ENCODE data around the gene TMEM234. TPM values are rescaled to one million over a fixed set of nuclear protein-coding genes. Genes with fewer than 3 reads are reported as not detected.
"Not testable (repeated sequence)": the region's sequence is repeated elsewhere in the genome, so short reads cannot be mapped to it uniquely, and the experiment has no call there.

Gene TMEM234
- polyA plus RNA-seq: 22.0 TPM
- long read RNA-seq, donor 1, partial matches to known transcripts: 33 of 72 reads
- long read RNA-seq, donor 1, other reads (novel, unspliced or antisense): 35 of 72 reads
- long read RNA-seq, donor 2, partial matches to known transcripts: 153 of 265 reads
- long read RNA-seq, donor 2, other reads (novel, unspliced or antisense): 107 of 265 reads
- long read RNA-seq, donor 3: 0 reads
- long read RNA-seq, donor 4: 0 reads
- long read RNA-seq, donor 5, partial matches to known transcripts: 0 of 4 reads
- long read RNA-seq, donor 5, other reads (novel, unspliced or antisense): 0 of 4 reads
- long read RNA-seq, donor 6, partial matches to known transcripts: 0 of 5 reads
- long read RNA-seq, donor 6, other reads (novel, unspliced or antisense): 0 of 5 reads
- long read RNA-seq, donor 7, partial matches to known transcripts: 0 of 2 reads
- long read RNA-seq, donor 7, other reads (novel, unspliced or antisense): 0 of 2 reads
- long read RNA-seq, donor 8, transcript TMEM234-201 (5 exons, 1,082 nt): major isoform, 5 of 370 reads
- long read RNA-seq, donor 8, partial matches to known transcripts: 281 of 370 reads
- long read RNA-seq, donor 8, other reads (novel, unspliced or antisense): 83 of 370 reads
- long read RNA-seq, donor 9, partial matches to known transcripts: 0 of 4 reads
- long read RNA-seq, donor 9, other reads (novel, unspliced or antisense): 0 of 4 reads
- long read RNA-seq, donor 10, partial matches to known transcripts: 91 of 180 reads
- long read RNA-seq, donor 10, other reads (novel, unspliced or antisense): 84 of 180 reads
- long read RNA-seq, donor 11, partial matches to known transcripts: 0 of 3 reads
- long read RNA-seq, donor 11, other reads (novel, unspliced or antisense): 0 of 3 reads

DNA sequence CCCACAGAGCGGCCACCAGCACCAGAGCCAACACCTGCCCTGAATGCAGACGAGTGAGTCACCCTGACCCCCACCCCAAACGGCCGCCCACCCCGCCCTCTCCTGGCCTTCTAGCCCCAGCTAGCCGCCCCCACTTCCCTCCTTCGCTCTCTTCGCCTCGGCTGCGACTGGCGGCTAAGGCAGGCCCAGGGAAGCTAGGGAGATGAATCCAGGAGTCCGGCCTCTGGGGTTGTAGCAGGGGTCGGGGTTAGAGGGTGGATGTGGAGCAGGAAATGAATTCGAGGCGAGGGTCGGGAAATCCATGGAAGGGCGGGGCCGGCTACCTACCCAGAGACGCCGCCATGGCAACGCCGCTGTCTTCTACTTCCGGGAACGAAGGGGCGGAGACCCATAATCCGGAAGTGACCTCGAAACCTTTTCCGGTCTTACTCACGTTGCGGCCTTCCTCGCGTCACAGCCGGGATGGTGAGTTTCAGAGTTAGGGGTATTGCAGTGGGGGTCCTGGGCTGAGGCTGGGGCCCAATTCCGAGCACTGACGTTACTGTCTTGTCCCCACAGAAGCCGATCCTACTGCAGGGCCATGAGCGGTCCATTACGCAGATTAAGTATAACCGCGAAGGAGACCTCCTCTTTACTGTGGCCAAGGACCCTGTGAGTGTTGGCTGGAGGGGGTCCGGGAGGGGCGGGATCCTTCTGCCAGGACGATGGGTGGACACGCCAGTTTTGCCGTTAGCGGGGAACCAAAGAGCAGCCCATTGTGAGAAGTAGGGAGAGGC lies at the start of gene TMEM234, which contains the start of gene EIF3I:
TSS of gene TMEM234 (minus strand) at position 374 of the 776 bp plus-strand sequence. CDS start at position 343, 31 bp downstream.
TSS of gene EIF3I (plus strand) at position 428 of the 776 bp plus-strand sequence. CDS start at position 463, 35 bp downstream.
- DNase-seq: peak; percentile 91 to 93
- Histone ChIP-seq H3K9me3 (ENCODE audit: control insufficient read depth, low read depth, low read length) (no peaks in the 10 kb centered on the region), H3K4me1 (ENCODE audit: control insufficient read depth, insufficient read depth, low read length) (peaks cover 19% of the 10 kb centered on the region), H3K4me3 (ENCODE audit: low read length) (peak within 1 kb of the TSS; percentile 98), H3K36me3 (ENCODE audit: control insufficient read depth, insufficient read depth, low read length) (peaks cover 39% of the 10 kb centered on the region), H3K27ac (ENCODE audit: low read length) (peak within 1 kb of the TSS; percentile 80), H3K27me3 (ENCODE audit: control insufficient read depth, insufficient read depth, low read length) (no peaks in the 10 kb centered on the region)
- WGBS (ENCODE audit: insufficient coverage, low lambda C conversion rate): no CpG with 5 or more reads among the region's 46 CpGs

DNA sequence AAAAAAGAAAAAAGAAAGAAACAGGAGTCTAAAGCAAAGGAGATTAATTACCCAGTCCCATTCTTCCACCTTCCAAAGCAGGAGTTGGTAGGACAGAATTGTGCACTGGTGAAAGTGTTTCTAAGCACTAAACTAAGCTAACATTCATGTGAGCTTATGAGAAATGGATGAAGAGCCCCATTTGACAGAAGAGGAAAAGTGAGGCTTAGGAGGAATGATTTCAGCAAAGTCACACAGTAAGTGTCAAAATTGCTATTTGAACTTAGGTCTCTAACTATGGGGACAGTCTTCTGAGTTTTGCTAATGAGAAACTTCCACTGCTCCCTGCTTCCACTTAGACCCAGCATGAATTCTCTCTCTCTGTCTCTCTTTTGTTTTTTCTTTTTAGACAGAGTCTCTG lies 47.6 kb upstream of the TMEM234 start:
- no peak overlapping the region for H3K27ac ChIP-seq (ENCODE audit: low read length)
- H3K4me1 ChIP-seq (ENCODE audit: control insufficient read depth, insufficient read depth, low read length): no peaks in the 10 kb centered on the region
- DNase-seq: no peak
- H3K27me3 ChIP-seq (ENCODE audit: control insufficient read depth, insufficient read depth, low read length): peaks cover 13% of the 10 kb centered on the region
- no peak overlapping the region for H3K4me3 ChIP-seq (ENCODE audit: low read length)
- no peaks in the 10 kb centered on the region for H3K36me3 ChIP-seq (ENCODE audit: control insufficient read depth, insufficient read depth, low read length)
- H3K9me3 ChIP-seq (ENCODE audit: control insufficient read depth, low read depth, low read length): no peaks in the 10 kb centered on the region

DNA sequence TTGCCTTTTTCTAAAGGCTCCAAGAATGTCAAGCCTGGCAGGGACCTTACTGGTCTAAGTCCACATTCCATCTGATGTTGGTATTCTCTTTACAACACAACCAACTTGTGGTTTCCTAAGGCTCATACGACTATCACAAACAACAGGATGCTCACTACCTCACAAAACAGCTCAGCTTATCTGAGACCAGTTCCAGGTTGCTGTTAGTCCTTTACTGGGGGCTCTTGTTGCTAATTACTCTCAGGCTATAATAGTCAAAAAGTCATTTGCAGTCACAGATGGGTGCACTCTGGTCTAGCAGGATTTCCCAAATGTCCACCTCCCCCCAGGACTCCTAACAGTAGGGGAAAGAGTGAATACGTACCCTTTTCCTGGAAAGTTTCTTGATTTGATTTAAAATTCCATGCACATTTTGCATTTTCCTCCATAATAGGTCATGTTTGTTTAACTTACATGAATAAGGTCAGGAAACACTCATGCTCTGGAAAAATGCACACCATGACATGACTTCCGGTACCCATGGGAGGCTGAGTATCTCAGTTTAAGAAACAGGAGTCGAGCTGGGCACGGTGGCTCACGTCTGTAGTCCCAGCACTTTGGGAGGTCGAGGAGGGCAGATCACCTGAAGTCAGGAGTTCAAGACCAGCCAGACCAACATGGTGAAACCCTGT lies 44.9 kb upstream of the TMEM234 start:
- Histone ChIP-seq H3K27ac (ENCODE audit: low read length) (no peak overlapping the region), H3K36me3 (ENCODE audit: control insufficient read depth, insufficient read depth, low read length) (no peaks in the 10 kb centered on the region), H3K4me3 (ENCODE audit: low read length) (no peak overlapping the region), H3K4me1 (ENCODE audit: control insufficient read depth, insufficient read depth, low read length) (no peaks in the 10 kb centered on the region), H3K9me3 (ENCODE audit: control insufficient read depth, low read depth, low read length) (no peaks in the 10 kb centered on the region), H3K27me3 (ENCODE audit: control insufficient read depth, insufficient read depth, low read length) (no peaks in the 10 kb centered on the region)
- DNase-seq: peak in 1 of 2 donors; percentile 39
- no CpG with 5 or more reads among the region's 7 CpGs for WGBS (ENCODE audit: insufficient coverage, low lambda C conversion rate)

DNA sequence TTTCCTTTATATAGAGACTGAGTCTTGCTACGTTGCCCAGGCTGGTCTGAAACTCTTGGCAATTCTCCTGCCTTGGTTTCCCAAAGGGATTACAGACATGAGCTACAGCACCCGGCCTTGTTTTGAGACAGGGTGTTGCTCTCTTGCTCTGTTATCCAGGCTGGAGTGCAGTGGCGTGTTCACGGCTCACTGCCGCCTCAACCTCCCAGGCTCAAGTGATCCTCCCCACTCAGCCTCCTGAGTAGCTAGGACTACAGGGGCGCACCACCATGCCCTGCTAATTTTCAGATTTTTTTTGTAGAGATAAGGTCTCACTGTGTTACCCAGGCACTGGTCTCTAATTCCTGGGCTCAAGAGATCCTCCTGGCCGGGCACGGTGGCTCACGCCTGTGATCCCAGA lies 43.7 kb upstream of the TMEM234 start:
- DNase-seq: no peak
- Histone ChIP-seq H3K27me3 (ENCODE audit: control insufficient read depth, insufficient read depth, low read length) (no peaks in the 10 kb centered on the region), H3K9me3 (ENCODE audit: control insufficient read depth, low read depth, low read length) (no peaks in the 10 kb centered on the region), H3K4me3 (ENCODE audit: low read length) (no peak overlapping the region), H3K36me3 (ENCODE audit: control insufficient read depth, insufficient read depth, low read length) (no peaks in the 10 kb centered on the region), H3K27ac (ENCODE audit: low read length) (no peak overlapping the region), H3K4me1 (ENCODE audit: control insufficient read depth, insufficient read depth, low read length) (no peaks in the 10 kb centered on the region)
- WGBS (ENCODE audit: insufficient coverage, low lambda C conversion rate): no CpG with 5 or more reads among the region's 9 CpGs

DNA sequence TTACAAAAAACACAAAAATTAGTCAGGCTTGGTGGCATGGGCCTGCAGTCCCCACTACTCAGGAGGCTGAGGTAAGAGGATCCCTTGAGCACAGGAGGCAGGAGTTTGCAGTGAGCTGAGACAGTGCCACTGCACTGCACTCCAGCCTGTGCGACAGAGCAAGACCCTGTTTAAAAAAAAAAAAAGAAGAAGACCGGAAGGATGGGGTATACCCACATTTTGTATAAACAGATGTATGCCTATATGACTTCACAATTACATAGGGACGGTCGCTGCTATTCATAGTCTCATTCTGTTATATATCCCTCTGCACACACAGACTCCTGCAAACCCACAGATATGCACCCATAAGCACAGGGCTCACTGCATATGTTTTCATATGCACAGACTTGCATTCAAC lies 41.6 kb upstream of the TMEM234 start:
- WGBS (ENCODE audit: insufficient coverage, low lambda C conversion rate): no CpG with 5 or more reads among the region's 4 CpGs
- DNase-seq: no peak

DNA sequence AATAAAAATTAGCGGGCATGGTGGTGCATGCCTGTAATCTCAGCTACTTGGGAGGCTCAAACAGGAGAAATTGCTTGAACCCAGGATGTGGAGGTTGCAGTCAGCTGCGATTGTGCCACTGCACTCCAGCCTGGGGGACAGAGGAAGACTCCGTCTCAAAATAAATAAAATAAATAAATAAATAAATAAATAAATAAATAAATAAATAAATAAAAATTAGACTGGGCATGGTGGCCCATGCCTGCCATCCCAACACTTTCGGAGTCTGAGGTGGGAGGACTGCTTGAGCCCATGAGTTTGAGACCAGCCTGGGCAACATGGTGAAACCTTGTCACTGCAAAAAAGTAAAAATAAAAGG lies 41.1 kb upstream of the TMEM234 start:
- not testable (repeated sequence) for DNase-seq; H3K36me3 ChIP-seq (ENCODE audit: control insufficient read depth, insufficient read depth, low read length); H3K4me3 ChIP-seq (ENCODE audit: low read length); H3K27me3 ChIP-seq (ENCODE audit: control insufficient read depth, insufficient read depth, low read length); H3K4me1 ChIP-seq (ENCODE audit: control insufficient read depth, insufficient read depth, low read length); H3K27ac ChIP-seq (ENCODE audit: low read length); H3K9me3 ChIP-seq (ENCODE audit: control insufficient read depth, low read depth, low read length)
- WGBS (ENCODE audit: insufficient coverage, low lambda C conversion rate): 100% methylated on average over 2 of the region's 4 CpGs

More for the DNA sequence above, 41.6 kb upstream of the TMEM234 start:
- no peaks in the 10 kb centered on the region for H3K4me1 ChIP-seq (ENCODE audit: control insufficient read depth, insufficient read depth, low read length)
- H3K27ac ChIP-seq (ENCODE audit: low read length): no peak overlapping the region
- H3K9me3 ChIP-seq (ENCODE audit: control insufficient read depth, low read depth, low read length): no peaks in the 10 kb centered on the region
- H3K27me3 ChIP-seq (ENCODE audit: control insufficient read depth, insufficient read depth, low read length): no peaks in the 10 kb centered on the region
- no peak overlapping the region for H3K4me3 ChIP-seq (ENCODE audit: low read length)
- H3K36me3 ChIP-seq (ENCODE audit: control insufficient read depth, insufficient read depth, low read length): no peaks in the 10 kb centered on the region

DNA sequence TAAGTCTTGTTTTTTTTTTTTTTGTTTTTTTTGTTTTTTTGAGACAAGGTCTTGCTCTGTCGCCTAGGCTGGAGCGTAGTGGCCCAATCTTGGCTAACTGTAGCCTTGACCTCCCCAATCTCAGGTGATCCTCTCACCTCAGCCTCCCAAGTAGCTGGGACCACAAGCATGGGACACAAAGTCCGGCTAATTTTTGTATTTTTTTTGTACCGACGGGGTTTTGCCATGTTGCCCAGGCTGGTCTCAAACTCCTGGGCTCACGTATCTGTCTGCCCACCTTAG lies 35.0 kb upstream of the TMEM234 start:
- Histone ChIP-seq H3K4me1 (ENCODE audit: control insufficient read depth, insufficient read depth, low read length) (no peaks in the 10 kb centered on the region), H3K27me3 (ENCODE audit: control insufficient read depth, insufficient read depth, low read length) (no peaks in the 10 kb centered on the region), H3K27ac (ENCODE audit: low read length) (no peak overlapping the region), H3K36me3 (ENCODE audit: control insufficient read depth, insufficient read depth, low read length) (no peaks in the 10 kb centered on the region), H3K9me3 (ENCODE audit: control insufficient read depth, low read depth, low read length) (no peaks in the 10 kb centered on the region), H3K4me3 (ENCODE audit: low read length) (no peak overlapping the region)
- no peak for DNase-seq
- no CpG with 5 or more reads among the region's 6 CpGs for WGBS (ENCODE audit: insufficient coverage, low lambda C conversion rate)

DNA sequence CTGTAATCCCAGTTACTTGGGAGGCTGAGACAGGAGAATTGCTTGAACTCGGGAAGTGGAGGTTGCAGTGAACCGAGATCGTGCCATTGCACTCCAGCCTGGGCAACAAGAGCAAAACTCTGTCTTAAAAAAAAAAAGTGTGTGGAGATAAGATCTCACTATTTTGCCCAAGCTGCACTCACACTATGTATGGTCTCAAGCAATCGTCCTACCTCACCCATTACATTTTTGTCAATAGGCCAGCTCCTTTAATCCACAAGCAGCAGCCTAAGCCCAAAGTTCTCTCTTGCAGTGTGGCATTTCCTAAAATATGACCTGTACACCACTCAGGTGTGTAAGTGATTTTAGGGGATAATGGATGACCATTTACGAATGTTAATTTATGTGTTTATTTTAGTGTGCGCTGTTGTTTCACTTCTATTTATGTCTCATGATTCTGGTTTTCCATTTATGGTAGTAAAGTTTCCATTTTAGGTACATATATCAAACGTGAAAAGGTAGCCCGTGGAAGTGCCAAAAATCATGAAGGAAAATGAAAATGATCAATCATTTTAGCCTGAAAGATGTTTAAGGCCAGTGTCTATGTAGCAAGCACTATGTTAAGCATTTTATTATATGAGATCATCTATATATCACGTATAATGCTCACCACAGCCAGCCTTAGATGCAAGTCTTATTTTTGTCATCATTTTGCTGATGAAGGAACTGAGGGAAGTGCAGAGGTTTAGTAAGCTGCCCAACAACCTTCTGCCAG lies 34.5 kb upstream of the TMEM234 start:
- Histone ChIP-seq H3K4me1 (ENCODE audit: control insufficient read depth, insufficient read depth, low read length) (no peaks in the 10 kb centered on the region), H3K36me3 (ENCODE audit: control insufficient read depth, insufficient read depth, low read length) (no peaks in the 10 kb centered on the region), H3K27ac (ENCODE audit: low read length) (no peak overlapping the region), H3K4me3 (ENCODE audit: low read length) (no peak overlapping the region), H3K9me3 (ENCODE audit: control insufficient read depth, low read depth, low read length) (no peaks in the 10 kb centered on the region), H3K27me3 (ENCODE audit: control insufficient read depth, insufficient read depth, low read length) (no peaks in the 10 kb centered on the region)
- DNase-seq: no peak
- 88% methylated on average over 5 of the region's 9 CpGs for WGBS (ENCODE audit: insufficient coverage, low lambda C conversion rate)

DNA sequence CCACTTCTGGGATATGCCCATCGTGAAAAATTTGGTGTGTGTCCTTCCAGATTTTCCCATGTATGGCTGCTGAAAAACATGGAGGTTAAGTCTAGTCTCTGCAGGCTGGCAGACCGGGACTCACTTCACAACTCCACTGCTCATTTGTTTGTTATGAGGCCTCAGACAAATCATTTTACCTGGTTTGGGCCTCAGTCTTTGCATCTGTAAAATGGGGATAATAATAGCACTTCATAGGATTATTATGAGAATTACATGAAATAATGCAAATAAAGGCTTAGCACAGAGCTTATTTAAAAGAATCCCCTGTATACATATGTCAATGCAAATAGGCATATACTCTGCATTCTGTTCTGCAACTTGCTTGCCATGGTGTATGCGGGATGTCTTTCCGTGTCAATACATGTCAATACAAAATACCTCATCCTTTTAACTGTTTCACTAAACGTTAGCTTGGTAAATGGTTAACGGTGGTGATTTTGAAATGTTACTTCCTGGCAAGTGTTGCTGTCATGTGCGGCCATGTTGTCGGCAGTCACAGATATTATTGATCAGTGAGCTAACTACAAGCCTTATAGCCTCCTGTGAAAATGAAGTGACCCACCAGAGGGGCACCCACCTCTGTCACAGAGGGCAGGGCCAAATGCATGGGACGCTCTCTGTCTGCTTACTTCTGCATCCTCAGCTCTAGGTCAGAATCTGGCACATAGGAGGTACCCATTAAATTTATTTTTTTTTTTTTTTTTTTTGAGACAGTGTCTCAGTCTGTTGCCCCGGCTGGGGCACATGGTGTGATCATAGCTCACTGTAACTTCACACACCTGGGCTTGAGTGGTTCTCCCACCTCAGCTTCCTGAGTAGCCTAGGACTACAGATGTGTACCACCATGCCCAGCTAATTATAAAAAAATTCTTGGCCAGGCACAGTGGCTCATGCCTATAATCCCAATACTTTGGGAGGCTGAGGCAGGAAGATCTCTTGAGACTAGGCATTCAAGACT lies 33.2 kb upstream of the TMEM234 start:
- no CpG with 5 or more reads among the region's 10 CpGs for WGBS (ENCODE audit: insufficient coverage, low lambda C conversion rate)
- Histone ChIP-seq H3K36me3 (ENCODE audit: control insufficient read depth, insufficient read depth, low read length) (no peaks in the 10 kb centered on the region), H3K9me3 (ENCODE audit: control insufficient read depth, low read depth, low read length) (no peaks in the 10 kb centered on the region), H3K27me3 (ENCODE audit: control insufficient read depth, insufficient read depth, low read length) (no peaks in the 10 kb centered on the region), H3K27ac (ENCODE audit: low read length) (no peak overlapping the region), H3K4me3 (ENCODE audit: low read length) (no peak overlapping the region), H3K4me1 (ENCODE audit: control insufficient read depth, insufficient read depth, low read length) (peaks cover 8% of the 10 kb centered on the region)
- peak in 1 of 2 donors; percentile 0 for DNase-seq
